Measurements from ENCODE around the gene JAK1. TPM values are rescaled to one million over a fixed set of nuclear protein-coding genes. Genes with fewer than 3 reads are reported as not detected.
A peak's percentile ranks its signal among the peaks of the same experiment; 100 is the strongest.

Gene JAK1
- total RNA-seq, 1 donor from 2014 or later, result 152 TPM

DNA sequence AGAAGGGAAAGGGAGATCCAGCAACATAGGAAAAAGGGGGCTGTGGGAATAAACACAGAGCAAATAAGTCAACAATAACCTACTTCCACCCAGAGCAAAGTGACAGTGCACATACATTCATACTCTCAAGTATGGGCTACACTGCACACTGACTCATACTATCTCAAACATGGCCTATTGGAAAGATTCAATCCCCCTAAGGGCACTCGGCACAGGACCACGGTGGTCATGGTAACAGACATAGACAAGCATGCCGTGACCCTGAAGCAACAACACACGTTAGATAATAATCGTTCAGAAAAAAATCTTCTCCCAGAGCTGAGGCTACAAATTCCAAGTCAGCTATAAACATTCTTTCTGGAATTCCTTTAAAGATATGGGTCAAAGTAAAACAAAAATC lies 16.8 kb upstream of the JAK1 start:
- H3K9me3 ChIP-seq, result no peaks in the 10 kb centered on the region
- H3K27me3 ChIP-seq, result no peaks in the 10 kb centered on the region
- no peak for DNase-seq
- intact Hi-C loops (cut with DNase I), result no loop called here
- no peaks in the 10 kb centered on the region for H3K4me1 ChIP-seq
- TF ChIP-seq CTCF (IDR thresholded peaks at IDR 0.05), result no peak
- no peak for ATAC-seq
- no peak overlapping the region for H3K27ac ChIP-seq
- H3K36me3 ChIP-seq, result no peaks in the 10 kb centered on the region
- no peak overlapping the region for H3K4me3 ChIP-seq

- H3K4me1 ChIP-seq, result no peaks in the 10 kb centered on the region
- H3K36me3 ChIP-seq, result no peaks in the 10 kb centered on the region
- H3K4me3 ChIP-seq, result no peak overlapping the region
- no peak for DNase-seq
- peak; percentile 24 for ATAC-seq
- intact Hi-C loops (cut with DNase I), result no loop called here
- no peak overlapping the region for H3K27ac ChIP-seq
- H3K27me3 ChIP-seq, result no peaks in the 10 kb centered on the region
- no peak for TF ChIP-seq CTCF (IDR thresholded peaks at IDR 0.05)
- no peaks in the 10 kb centered on the region for H3K9me3 ChIP-seq
Observed at GRCh38 chr1:64981601-64982533, 15.5 kb upstream of the JAK1 start.

DNA sequence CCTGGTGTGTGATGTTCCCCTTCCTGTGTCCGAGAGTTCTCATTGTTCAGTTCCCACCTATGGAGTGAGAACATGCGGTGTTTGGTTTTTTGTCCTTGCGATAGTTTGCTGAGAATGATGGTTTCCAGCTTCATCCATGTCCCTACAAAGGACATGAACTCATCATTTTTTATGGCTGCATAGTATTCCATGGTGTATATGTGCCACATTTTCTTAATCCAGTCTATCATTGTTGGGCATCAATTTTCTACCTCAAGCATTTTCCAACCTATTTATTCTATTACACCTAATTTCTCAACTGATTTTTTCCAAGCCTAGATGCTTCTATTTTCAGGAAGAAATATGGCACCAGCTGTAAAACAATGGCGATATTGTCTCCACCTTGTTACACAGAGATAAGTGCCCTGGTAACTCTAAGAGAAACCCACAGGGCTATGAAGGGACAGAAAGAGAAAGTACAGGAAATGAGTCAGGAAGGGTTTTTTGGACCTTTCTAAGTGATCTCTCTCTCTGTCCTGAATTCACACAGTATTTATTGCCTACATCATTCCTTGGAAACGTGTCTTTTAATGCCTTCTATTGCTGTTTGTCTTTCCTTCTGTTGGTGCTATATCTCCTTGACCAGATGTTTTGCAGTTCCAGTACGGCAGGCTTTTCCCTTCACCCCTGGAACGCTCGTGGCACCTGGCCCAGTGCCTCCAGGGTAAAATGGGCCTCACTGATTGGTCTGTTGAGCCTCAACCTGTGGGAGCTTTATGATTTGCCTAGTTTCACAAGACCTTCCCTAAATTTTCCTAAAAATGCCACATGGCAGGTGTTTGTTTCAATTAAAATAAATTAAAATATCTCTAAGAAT lies 14.6 kb upstream of the JAK1 start:
- Histone ChIP-seq H3K36me3 (no peaks in the 10 kb centered on the region), H3K4me3 (no peak overlapping the region), H3K9me3 (no peaks in the 10 kb centered on the region), H3K27me3 (no peaks in the 10 kb centered on the region), H3K27ac (no peak overlapping the region), H3K4me1 (no peaks in the 10 kb centered on the region)
- no peak for TF ChIP-seq CTCF (IDR thresholded peaks at IDR 0.05)
- no peak for DNase-seq
- intact Hi-C loops (cut with DNase I), result no loop called here
- ATAC-seq, result no peak

DNA sequence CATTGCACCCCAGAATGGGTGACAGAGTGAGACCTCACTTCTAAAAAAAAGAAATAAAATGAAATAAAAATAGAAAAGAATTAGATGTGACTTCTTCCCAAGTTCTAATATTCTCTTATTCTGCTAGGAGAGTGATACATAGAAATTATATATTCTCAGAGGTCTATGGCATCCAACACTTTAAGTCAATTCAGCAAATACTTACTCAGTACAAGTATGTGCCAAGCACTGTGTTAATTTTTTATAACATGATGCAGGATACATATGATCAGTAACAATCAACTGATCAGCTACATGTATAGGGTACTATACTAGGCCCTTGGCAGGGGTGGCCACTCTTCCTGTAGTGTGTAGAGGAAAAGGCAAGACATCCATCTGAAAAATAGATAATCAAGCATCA lies 13.0 kb upstream of the JAK1 start:
- no peaks in the 10 kb centered on the region for H3K4me1 ChIP-seq
- no peak for ATAC-seq
- TF ChIP-seq CTCF (IDR thresholded peaks at IDR 0.05), result no peak
- intact Hi-C loops (cut with DNase I), result no loop called here
- H3K4me3 ChIP-seq, result no peak overlapping the region
- no peaks in the 10 kb centered on the region for H3K27me3 ChIP-seq
- H3K9me3 ChIP-seq, result no peaks in the 10 kb centered on the region
- no peak for DNase-seq
- H3K36me3 ChIP-seq, result no peaks in the 10 kb centered on the region
- no peak overlapping the region for H3K27ac ChIP-seq

- H3K4me1 ChIP-seq, result no peaks in the 10 kb centered on the region
- ATAC-seq, result no peak
- DNase-seq, result no peak
- no peak for TF ChIP-seq CTCF (IDR thresholded peaks at IDR 0.05)
- no peak overlapping the region for H3K27ac ChIP-seq
- no peaks in the 10 kb centered on the region for H3K36me3 ChIP-seq
- no peaks in the 10 kb centered on the region for H3K27me3 ChIP-seq
- H3K4me3 ChIP-seq, result no peak overlapping the region
- no peaks in the 10 kb centered on the region for H3K9me3 ChIP-seq
- intact Hi-C loops (cut with DNase I), result no loop called here
Observed at GRCh38 chr1:64976361-64976760, 10.0 kb upstream of the JAK1 start.
